Measurements from ENCODE around the gene SPPL2C. TPM values are rescaled to one million over a fixed set of nuclear protein-coding genes. Genes with fewer than 3 reads are reported as not detected.

Gene SPPL2C
- total RNA-seq, 1 donor from 2014 or later = not detected

DNA sequence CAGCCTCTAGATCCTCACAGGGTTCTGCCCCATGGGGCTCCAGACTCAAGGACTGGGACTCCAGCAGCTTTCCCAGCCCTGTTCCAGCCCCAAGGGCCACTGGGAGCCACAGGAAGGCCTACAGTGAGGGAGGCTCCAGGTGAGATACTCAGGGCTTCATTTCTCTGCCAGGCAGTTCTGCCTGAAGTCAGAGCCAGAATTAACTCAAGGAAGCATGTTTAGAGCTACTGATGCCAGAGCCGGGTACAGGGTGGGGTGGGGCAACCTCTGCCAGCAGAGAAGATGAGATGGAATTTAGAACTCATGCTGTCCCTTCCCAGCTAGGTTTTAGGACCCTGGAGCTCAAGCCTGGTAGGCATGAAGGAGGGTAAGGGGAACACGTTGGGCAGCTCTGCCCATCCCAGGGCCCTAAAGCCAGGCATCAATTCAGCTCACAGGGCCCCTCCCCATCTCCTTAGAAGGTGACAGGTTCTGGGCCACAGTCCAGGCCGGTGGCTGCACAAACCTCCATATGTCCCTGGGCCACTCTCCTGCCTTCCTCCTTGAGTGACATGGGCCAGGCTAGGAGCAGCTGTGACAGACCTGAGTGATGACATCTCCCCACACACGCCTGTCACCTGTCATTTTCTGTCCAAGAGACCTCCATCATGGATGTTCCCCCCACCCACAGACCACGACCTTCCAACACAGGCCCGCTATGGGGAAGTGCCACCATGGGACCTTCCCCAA lies 24.5 kb upstream of the SPPL2C start:
- Histone ChIP-seq H3K79me2 (ENCODE audit: low read depth) (no peaks in the 10 kb centered on the region), H4K20me1 (ENCODE audit: low read depth) (no peaks in the 10 kb centered on the region), H3K4me2 (no peak overlapping the region), H3K27me3 (no peaks in the 10 kb centered on the region), H2AFZ (replicated peaks) (no peak overlapping the region), H3K27ac (no peak overlapping the region), H3F3A (ENCODE audit: low read depth) (no peaks in the 10 kb centered on the region), H3K4me1 (no peaks in the 10 kb centered on the region), H3K9ac (no peak overlapping the region), H3K36me3 (no peaks in the 10 kb centered on the region), H3K4me3 (no peak overlapping the region), H3K9me3 (ENCODE audit: low read depth) (no peaks in the 10 kb centered on the region)
- H3K4me3 Mint-ChIP-seq = no peak overlapping the region
- H3K27ac Mint-ChIP-seq = no peak overlapping the region
- no peaks in the 10 kb centered on the region for H3K9me3 Mint-ChIP-seq
- no peaks in the 10 kb centered on the region for H3K4me1 Mint-ChIP-seq
- no peaks in the 10 kb centered on the region for H3K36me3 Mint-ChIP-seq
- no peak for DNase-seq (ENCODE audit: low spot score)
- TF ChIP-seq EZH2 (IDR thresholded peaks at IDR 0.05) (no peak), EZH2phosphoT487 (IDR thresholded peaks at IDR 0.05) (no peak)
- TF ChIP-seq, protein P1, sequence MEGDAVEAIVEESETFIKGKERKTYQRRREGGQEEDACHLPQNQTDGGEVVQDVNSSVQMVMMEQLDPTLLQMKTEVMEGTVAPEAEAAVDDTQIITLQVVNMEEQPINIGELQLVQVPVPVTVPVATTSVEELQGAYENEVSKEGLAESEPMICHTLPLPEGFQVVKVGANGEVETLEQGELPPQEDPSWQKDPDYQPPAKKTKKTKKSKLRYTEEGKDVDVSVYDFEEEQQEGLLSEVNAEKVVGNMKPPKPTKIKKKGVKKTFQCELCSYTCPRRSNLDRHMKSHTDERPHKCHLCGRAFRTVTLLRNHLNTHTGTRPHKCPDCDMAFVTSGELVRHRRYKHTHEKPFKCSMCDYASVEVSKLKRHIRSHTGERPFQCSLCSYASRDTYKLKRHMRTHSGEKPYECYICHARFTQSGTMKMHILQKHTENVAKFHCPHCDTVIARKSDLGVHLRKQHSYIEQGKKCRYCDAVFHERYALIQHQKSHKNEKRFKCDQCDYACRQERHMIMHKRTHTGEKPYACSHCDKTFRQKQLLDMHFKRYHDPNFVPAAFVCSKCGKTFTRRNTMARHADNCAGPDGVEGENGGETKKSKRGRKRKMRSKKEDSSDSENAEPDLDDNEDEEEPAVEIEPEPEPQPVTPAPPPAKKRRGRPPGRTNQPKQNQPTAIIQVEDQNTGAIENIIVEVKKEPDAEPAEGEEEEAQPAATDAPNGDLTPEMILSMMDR (IDR thresholded peaks at IDR 0.05) = no peak
- H3K27me3 Mint-ChIP-seq (ENCODE audit: insufficient read depth, low read depth) = peaks cover 8% of the 10 kb centered on the region

DNA sequence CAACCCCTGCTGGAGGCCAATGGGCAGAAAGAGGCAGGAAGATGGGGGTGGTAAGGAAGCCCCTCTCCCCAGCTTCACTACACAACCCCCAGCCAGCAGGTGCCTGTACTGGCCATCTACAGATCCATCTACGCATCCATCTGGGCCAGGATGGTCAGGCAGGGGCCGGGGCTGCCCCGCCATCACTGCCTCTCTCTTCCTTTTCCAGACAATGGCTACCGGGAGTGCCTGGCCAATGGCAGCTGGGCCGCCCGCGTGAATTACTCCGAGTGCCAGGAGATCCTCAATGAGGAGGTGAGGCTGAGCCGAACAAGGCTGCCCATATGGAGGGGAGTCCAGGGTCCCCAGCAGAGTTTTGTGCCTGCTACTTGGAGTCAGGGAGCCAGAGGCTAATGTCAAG lies 23.5 kb upstream of the SPPL2C start:
- Histone ChIP-seq H3K36me3 (no peaks in the 10 kb centered on the region), H3F3A (ENCODE audit: low read depth) (no peaks in the 10 kb centered on the region), H3K27me3 (no peaks in the 10 kb centered on the region), H3K9me3 (ENCODE audit: low read depth) (no peaks in the 10 kb centered on the region), H3K27ac (no peak overlapping the region), H3K4me3 (no peak overlapping the region), H3K79me2 (ENCODE audit: low read depth) (no peaks in the 10 kb centered on the region), H3K4me1 (no peaks in the 10 kb centered on the region), H3K9ac (no peak overlapping the region), H3K4me2 (no peak overlapping the region), H2AFZ (replicated peaks) (no peak overlapping the region), H4K20me1 (ENCODE audit: low read depth) (no peaks in the 10 kb centered on the region)
- H3K27me3 Mint-ChIP-seq (ENCODE audit: insufficient read depth, low read depth) = peaks cover 6% of the 10 kb centered on the region
- H3K9me3 Mint-ChIP-seq = no peaks in the 10 kb centered on the region
- H3K27ac Mint-ChIP-seq = no peak overlapping the region
- no peak for TF ChIP-seq EZH2phosphoT487 (IDR thresholded peaks at IDR 0.05)
- no peak for TF ChIP-seq EZH2 (IDR thresholded peaks at IDR 0.05)
- TF ChIP-seq, protein P1 (IDR thresholded peaks at IDR 0.05) = no peak
- DNase-seq (ENCODE audit: low spot score) = no peak
- no peaks in the 10 kb centered on the region for H3K4me1 Mint-ChIP-seq
- H3K36me3 Mint-ChIP-seq = no peaks in the 10 kb centered on the region
- H3K4me3 Mint-ChIP-seq = no peak overlapping the region

GRCh38 chr17:45823598-45823997 lies 21.1 kb upstream of the SPPL2C start:
- no peak overlapping the region for H3K4me3 Mint-ChIP-seq
- H3K9me3 Mint-ChIP-seq = no peaks in the 10 kb centered on the region
- Histone ChIP-seq H3K4me1 (no peaks in the 10 kb centered on the region), H3K9me3 (ENCODE audit: low read depth) (no peaks in the 10 kb centered on the region), H4K20me1 (ENCODE audit: low read depth) (no peaks in the 10 kb centered on the region), H3K27ac (no peak overlapping the region), H2AFZ (replicated peaks) (no peak overlapping the region), H3K36me3 (no peaks in the 10 kb centered on the region), H3K27me3 (no peaks in the 10 kb centered on the region), H3K4me3 (no peak overlapping the region), H3K79me2 (ENCODE audit: low read depth) (no peaks in the 10 kb centered on the region), H3K4me2 (no peak overlapping the region), H3K9ac (no peak overlapping the region), H3F3A (ENCODE audit: low read depth) (no peaks in the 10 kb centered on the region)
- DNase-seq (ENCODE audit: low spot score) = no peak
- no peaks in the 10 kb centered on the region for H3K36me3 Mint-ChIP-seq
- no peak overlapping the region for H3K27ac Mint-ChIP-seq
- no peaks in the 10 kb centered on the region for H3K4me1 Mint-ChIP-seq
- peaks cover 11% of the 10 kb centered on the region for H3K27me3 Mint-ChIP-seq (ENCODE audit: insufficient read depth, low read depth)
- TF ChIP-seq EZH2phosphoT487 (IDR thresholded peaks at IDR 0.05) (no peak), EZH2 (IDR thresholded peaks at IDR 0.05) (no peak)
- TF ChIP-seq, protein P1 (IDR thresholded peaks at IDR 0.05) = no peak
